HG03558 (cell line): ENCODE results near the gene MYL6.

Source experiments
- ATAC-seq: cut with Tn5 transposase; IDR thresholded peaks from one replicate; pipeline ENCODE4 v1.9.1; 2021; ENCODE audit warnings: moderate number of reproducible peaks; ENCODE audit not compliant: unreplicated experiment; ENCODE audit errors: extremely low read depth

Gene MYL6

DNA sequence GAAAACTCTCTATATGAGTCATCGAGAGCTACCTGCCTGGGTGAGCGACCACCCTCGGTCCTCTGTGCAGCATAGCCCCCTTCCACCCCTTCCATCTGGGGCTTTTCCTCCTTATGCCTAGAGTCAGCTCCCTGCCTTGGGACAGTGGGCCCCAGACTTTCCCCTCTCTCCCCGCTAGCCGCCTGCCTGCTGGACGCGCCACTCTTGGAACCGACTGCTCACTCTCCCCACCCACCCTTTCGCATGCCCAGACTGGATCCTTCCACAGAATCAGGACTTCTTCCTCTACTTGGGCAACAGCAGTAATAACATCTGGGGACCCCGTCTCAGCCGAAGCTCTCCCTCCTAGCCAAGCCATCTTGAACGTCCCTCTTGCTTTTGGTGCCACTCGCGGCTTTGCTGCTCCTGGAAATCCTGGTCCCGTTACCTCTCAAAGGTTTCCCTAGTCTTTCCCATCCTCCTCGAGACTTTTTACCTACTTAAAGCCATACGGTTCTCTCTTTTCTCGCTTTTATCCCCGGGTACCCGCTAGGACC is 29.4 kb upstream of the MYL6 start:
- no peak for ATAC-seq

DNA sequence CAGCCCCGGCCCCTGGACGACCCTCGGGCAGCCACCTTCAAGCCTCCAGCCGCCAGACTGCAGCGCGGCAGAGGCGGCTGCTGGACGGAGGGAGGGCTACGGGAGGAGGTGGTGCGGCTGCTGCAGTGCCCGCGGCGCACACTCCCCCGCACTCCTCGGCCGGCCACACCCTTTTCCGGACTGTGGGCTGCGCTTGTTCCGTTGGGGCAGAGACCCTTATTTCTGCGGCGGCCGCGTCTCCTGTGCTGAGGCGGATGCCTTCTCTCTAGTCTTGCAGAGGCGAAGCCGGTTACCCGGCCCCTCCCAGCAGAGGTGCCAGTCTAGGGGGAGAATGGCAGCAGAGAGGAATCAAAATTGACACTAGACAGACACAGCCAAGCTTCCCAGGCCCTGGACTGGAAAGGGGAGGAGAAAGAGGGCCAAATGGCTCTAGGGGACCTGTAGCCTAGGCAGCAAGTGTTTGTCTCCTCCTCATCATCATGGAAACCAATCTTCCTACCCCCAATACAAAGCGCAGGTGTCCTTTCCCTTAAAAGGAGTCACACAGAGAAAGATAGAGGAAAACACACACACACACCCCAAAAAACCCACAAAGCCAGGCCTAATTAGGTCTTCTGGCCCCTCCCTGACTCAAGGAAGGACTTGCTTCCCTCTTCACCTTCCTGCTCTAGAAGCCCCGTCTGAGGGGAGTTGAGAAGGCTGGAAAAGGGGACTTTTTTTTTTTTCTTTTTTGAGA is 28.8 kb upstream of the MYL6 start:
- no peak for ATAC-seq

DNA sequence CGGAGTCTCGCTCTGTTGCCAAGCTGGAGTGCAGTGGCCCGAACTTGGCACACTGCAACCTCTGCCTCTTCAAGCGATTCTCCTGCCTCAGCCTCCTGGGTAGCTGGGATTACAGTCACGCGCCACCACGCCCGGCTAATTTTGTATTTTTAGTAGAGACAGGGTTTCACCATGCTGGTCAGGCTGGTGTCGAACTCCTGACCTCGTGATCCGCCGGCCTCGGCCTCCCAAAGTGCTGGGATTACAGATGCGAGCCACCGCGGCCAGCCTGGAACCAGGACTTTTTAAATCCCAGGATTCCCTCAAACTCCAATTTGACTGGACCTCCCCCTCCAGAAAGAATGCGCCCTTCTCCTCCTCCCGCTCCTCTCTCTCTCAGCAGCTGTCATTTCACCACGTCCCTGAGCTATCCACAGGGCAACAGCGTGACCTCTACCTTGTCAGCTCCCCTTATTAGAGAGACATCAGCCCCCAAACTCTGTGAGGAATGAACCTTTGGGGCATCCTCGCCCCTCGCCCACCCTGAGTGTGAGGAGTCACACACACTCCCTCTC is 28.1 kb upstream of the MYL6 start:
- ATAC-seq: no peak

- ATAC-seq: no peak
Observed at GRCh38 chr12:56130876-56131275, 27.3 kb upstream of the MYL6 start.

GRCh38 chr12:56134897-56135296 is 23.3 kb upstream of the MYL6 start:
- no peak for ATAC-seq

GRCh38 chr12:56137853-56138571 is 20.1 kb upstream of the MYL6 start:
- ATAC-seq: no peak

- ATAC-seq: no peak
Observed at GRCh38 chr12:56141946-56142784, 16.0 kb upstream of the MYL6 start.

DNA sequence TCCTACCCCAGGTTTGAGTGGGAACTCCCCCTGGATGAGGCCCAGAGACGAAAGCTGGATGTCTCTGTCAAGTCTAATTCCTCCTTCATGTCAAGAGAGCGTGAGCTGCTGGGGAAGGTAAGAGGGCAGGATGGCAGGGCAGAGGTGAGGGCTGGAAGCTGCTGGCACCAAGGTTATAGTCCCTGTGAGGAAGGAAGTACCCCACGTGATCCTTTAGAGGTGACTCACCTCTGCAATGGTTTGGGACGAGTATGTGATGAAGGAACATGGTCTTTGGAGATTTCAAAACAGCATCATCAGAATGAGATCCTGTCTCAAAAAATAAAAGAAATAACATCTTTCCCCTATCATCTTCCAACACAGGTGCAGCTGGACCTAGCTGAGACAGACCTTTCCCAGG is 14.9 kb upstream of the MYL6 start:
- no peak for ATAC-seq

DNA sequence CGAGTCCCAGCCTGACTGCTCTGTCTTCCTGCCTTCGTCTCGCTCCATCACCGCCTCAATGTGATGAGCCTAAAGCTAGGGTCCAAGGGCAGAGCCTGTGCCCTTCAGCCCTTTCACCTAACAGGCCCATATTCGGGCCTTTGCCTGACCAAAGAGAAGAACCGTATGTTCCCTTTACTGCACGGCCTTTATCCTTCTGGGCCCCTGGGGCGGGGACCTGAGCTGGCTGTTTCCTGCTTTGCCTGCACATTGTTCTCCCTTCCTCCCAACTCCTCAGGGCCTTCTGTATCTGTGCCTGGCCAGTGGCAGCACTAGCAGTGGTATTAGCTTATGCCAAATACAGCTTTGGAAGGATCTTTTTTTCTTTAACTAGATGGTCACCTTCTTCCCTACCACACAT is 14.3 kb upstream of the MYL6 start:
- no peak for ATAC-seq

DNA sequence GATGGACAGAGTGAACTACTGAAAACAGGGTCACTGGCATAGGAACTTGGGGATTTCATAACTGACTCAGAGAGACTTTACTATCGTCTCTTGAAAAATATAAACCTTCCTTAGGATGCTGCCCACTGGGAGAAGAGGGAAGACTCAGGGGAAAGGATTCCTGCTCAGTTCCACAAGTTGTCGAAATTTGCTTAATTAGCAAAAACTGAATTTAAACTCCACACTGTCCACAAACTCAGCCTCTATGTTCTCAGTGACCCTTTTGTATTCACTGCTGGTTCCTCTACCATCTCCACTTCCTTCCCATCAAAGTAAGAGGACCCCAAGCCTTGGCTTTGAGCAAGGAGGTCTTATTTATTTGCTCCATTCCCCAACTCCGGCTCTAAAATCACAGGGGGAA is 12.9 kb upstream of the MYL6 start:
- no peak for ATAC-seq

GRCh38 chr12:56146492-56147460 is 11.4 kb upstream of the MYL6 start:
- ATAC-seq: no peak

- no peak for ATAC-seq
Observed at GRCh38 chr12:56150563-56150962, 7.6 kb upstream of the MYL6 start.

DNA sequence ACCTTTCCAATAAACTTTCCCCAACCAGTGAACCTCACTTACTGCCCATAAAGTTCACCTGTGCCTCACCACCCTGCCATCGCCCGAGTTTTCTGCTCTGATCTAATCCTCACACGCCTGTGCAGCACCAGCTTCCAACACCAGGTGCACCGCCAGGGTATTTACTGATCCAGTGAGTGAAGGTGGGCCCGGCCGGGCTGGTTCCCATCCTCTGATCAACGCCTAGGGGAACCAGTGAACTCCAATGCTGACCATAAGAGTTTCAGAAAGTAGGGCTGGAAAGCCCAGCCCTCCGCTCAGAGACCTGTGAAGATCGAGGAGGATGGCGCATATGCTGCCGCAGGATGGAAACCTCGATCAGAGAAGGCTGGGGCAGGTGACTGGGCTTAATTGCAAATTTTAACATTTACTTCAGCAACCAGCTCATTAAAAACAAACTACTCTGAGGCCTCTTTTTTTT is 6.5 kb upstream of the MYL6 start:
- ATAC-seq: no peak

DNA sequence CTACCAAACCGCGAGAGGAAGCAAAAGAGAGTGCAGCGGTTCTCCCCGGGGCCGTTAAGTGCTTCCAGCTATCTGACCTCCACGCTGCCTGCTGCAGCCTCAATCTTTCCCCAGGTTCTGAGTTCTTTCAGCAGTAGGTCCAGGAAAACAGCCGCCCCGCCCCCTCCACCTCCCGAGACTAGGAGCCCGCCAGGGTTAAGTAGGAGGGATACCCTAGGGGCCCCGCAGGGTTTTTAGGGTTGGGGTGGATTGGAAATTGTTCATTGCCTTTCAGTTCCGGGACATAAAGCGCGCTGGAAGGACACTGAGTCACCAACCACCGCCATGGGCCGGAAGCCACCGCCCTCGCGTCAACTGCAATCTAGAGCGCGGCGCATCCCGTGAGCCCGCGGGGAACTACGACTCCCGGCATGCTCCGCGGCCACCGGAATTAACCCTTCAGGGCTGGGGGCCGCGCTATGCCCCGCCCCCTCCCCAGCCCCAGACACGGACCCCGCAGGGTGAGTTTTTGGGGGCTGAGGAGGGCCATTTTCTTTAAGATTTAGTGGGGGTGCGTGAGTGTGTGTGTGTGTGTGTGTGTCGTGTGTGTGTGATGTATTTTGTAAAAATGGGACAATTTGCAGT is 5.9 kb upstream of the MYL6 start, which contains the start of gene MYL6B:
MYL6B (plus strand) TSS at position 456 of the 624 bp plus-strand sequence. CDS start 1,332 bp downstream, outside the sequence.
- peak; percentile 80 for ATAC-seq

- no peak for ATAC-seq
Observed at GRCh38 chr12:56152756-56153677, 5.1 kb upstream of the MYL6 start.

DNA sequence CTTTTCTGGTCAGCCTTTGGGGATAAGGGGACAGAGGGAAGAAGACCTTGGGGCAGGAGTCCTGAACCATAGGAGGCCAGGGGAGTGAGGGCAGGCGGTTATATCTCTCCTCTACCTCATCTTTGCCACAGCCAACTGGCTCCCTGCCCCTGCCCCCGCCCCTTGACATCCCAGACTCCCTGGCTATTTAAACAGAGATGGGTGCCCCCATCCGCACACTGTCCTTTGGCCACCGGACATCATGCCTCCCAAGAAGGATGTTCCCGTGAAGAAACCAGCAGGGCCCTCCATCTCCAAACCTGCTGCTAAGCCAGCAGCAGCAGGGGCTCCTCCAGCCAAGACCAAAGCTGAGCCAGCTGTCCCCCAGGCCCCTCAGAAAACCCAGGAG is 4.5 kb upstream of the MYL6 start:
- no peak for ATAC-seq

GRCh38 chr12:56154246-56154771 is 3.9 kb upstream of the MYL6 start:
- ATAC-seq: no peak
